ENCODE measurements around the gene KCTD13. TPM values are rescaled to one million over a fixed set of nuclear protein-coding genes. Genes with fewer than 3 reads are reported as not detected.

KCTD13 gene
- total RNA-seq, 2 experiments from 2014 or later, result 35.2 to 35.3 TPM

GRCh38 chr16:29858149-29858849, 67.7 kb downstream of the KCTD13 start:
- intact Hi-C loops (cut with micrococcal nuclease), result no loop called here
- DNase-seq (no peak), ATAC-seq (no peak)
- POLR2A ChIA-PET, result interaction anchor here (0.5 to 1.4 kb wide), 2 partner anchors 11 to 108 kb away, joined by 3 read pairs; no protein-coding TSS in a partner anchor
- no peak overlapping the region for H3K4me3 Mint-ChIP-seq
- no peak overlapping the region for H3K27ac Mint-ChIP-seq
- H3K27me3 Mint-ChIP-seq, result no peaks in the 10 kb centered on the region
- no peak for TF ChIP-seq CTCF (IDR thresholded peaks at IDR 0.05)
- CTCF ChIA-PET, result interaction anchor here (4.1 kb wide), 1 partner anchor 11 kb away, joined by 24 read pairs; no protein-coding TSS in a partner anchor
- H3K9me3 Mint-ChIP-seq, result no peaks in the 10 kb centered on the region
- H3K36me3 Mint-ChIP-seq (ENCODE audit: low read depth), result peaks cover 23% of the 10 kb centered on the region
- peaks cover 16% of the 10 kb centered on the region for H3K4me1 Mint-ChIP-seq (ENCODE audit: low read depth)

GRCh38 chr16:29857133-29857760, 68.8 kb downstream of the KCTD13 start:
- POLR2A ChIA-PET, result interaction anchor here (0.8 kb wide), 1 partner anchor 31 kb away, joined by 3 read pairs; no protein-coding TSS in a partner anchor
- H3K4me3 Mint-ChIP-seq, result no peak overlapping the region

More at GRCh38 chr16:29857133-29857760, 68.8 kb downstream of the KCTD13 start:
- TF ChIP-seq CTCF (IDR thresholded peaks at IDR 0.05), result no peak
- Mint-ChIP-seq H3K27me3 (no peaks in the 10 kb centered on the region), H3K4me1 (ENCODE audit: low read depth) (peaks cover 16% of the 10 kb centered on the region), H3K9me3 (no peaks in the 10 kb centered on the region), H3K27ac (no peak overlapping the region), H3K36me3 (ENCODE audit: low read depth) (peaks cover 23% of the 10 kb centered on the region)
- DNase-seq, result no peak
- CTCF ChIA-PET, result interaction anchor here (4.1 kb wide), 1 partner anchor 9 kb away, joined by 24 read pairs; no protein-coding TSS in a partner anchor
- intact Hi-C loops (cut with micrococcal nuclease), result no loop called here
- no peak for ATAC-seq

Other genes with a start within 250 kb of the KCTD13 start
- gene QPRT, start 247.0 kb downstream of the KCTD13 start, total RNA-seq, result 10 to 100 TPM in 1 of 2 experiments, 1 to 10 TPM in 1; 9.3 to 11.7 TPM
- gene C16orf54, start 180.2 kb downstream of the KCTD13 start, total RNA-seq, result 10 to 100 TPM; 22.2 to 22.4 TPM
- not detected for gene ZG16, start 148.0 kb downstream of the KCTD13 start, total RNA-seq
- 100 to 1,000 TPM; 160 to 165 TPM for gene KIF22, start 135.5 kb downstream of the KCTD13 start, total RNA-seq
- gene MAZ, start 119.7 kb downstream of the KCTD13 start, total RNA-seq, result 100 to 1,000 TPM; 380 to 382 TPM
- 1 to 10 TPM; 1.5 to 2.0 TPM for gene PRRT2, start 114.0 kb downstream of the KCTD13 start, total RNA-seq
- gene PAGR1, start 110.1 kb downstream of the KCTD13 start, total RNA-seq, result 10 to 100 TPM; 26.8 to 29.0 TPM
- 10 to 100 TPM; 32.5 to 33.2 TPM for gene MVP, start 105.8 kb downstream of the KCTD13 start, total RNA-seq
- 10 to 100 TPM; 30.2 to 35.4 TPM for gene CDIPT, start 63.0 kb downstream of the KCTD13 start, total RNA-seq
- under 1 TPM; 0.11 to 0.13 TPM for gene SEZ6L2, start 26.7 kb downstream of the KCTD13 start, total RNA-seq
- gene ASPHD1, start 25.7 kb downstream of the KCTD13 start, total RNA-seq, result 1 to 10 TPM; 2.0 to 2.1 TPM
- 10 to 100 TPM; 31.9 to 34.9 TPM for gene TMEM219, start 35.9 kb upstream of the KCTD13 start, total RNA-seq
- 10 to 100 TPM; 25.0 to 25.9 TPM for gene TAOK2, start 47.6 kb upstream of the KCTD13 start, total RNA-seq
- 10 to 100 TPM; 35.2 to 36.4 TPM for gene HIRIP3, start 69.4 kb upstream of the KCTD13 start, total RNA-seq
- gene INO80E, start 70.0 kb upstream of the KCTD13 start, total RNA-seq, result 10 to 100 TPM; 75.9 to 79.1 TPM
- gene DOC2A, start 84.8 kb upstream of the KCTD13 start, total RNA-seq, result 1 to 10 TPM in 1 of 2 experiments, under 1 TPM in 1; 0.68 to 1.8 TPM
- not detected for gene C16orf92, start 97.0 kb upstream of the KCTD13 start, total RNA-seq
- gene TLCD3B, start 105.0 kb upstream of the KCTD13 start, total RNA-seq, result 1 to 10 TPM; 3.5 to 3.6 TPM
- gene ALDOA, start 139.5 kb upstream of the KCTD13 start, total RNA-seq, result 1,000 to 10,000 TPM; 3,042 to 3,081 TPM
- 100 to 1,000 TPM; 116 to 121 TPM for gene PPP4C, start 149.8 kb upstream of the KCTD13 start, total RNA-seq
- 1 to 10 TPM; 2.5 TPM for gene TBX6, start 165.7 kb upstream of the KCTD13 start, total RNA-seq
- gene YPEL3, start 170.0 kb upstream of the KCTD13 start, total RNA-seq, result 10 to 100 TPM; 17.7 to 19.5 TPM
- gene GDPD3, start 187.3 kb upstream of the KCTD13 start, total RNA-seq, result 1 to 10 TPM; 4.5 to 5.7 TPM
- gene MAPK3, start 197.0 kb upstream of the KCTD13 start, total RNA-seq, result 10 to 100 TPM; 57.6 to 60.1 TPM